Measurements from ENCODE around the gene SYT14.
A peak's percentile ranks its signal among the peaks of the same experiment; 100 is the strongest.

The SYT14 gene

DNA sequence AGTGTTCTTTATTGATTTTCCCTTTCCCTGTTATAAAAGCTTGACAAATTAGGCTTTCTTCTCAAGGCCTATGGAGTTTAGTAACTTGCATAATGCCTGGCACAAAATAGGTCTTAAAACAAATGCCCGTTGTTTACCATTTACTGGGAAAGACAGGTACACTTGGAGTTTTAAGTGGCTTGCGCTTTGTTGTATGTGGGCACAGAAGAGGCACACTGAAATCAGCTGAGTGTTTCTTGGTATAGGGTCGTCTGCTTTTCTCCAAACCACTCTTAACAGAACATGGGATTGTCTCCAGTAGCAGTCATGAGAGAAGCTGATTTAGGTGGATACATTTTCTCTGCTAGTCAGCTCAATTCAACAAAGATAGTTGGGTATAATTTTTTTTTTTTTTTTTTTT is 132.5 kb downstream of the SYT14 start:
- no peak overlapping the region for H3K23ac ChIP-seq (ENCODE audit: low read length)

DNA sequence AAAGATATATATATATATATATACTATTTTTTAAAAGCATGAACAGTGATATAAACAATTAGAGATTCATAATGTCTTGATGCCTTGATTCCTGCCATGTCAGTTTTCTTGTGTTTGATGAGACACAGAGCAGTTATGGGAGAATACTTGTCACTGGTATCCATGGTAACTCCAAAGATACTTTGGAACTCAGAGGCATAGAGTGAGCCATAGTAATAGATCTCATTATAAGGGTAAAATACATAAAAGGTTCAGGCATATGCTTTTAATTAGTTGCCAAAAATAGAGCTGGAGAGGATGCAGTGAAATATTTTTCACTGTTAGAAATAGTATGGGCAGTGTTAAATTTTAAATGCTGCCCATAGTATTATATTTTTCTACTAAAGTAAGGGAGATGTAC is 134.1 kb downstream of the SYT14 start:
- Histone ChIP-seq H4K12ac (ENCODE audit: low read depth, low read length) (no peak overlapping the region), H3K9ac (ENCODE audit: low read length) (no peak overlapping the region), H3K27ac (ENCODE audit: low read depth, low read length) (no peak overlapping the region), H3K36me3 (ENCODE audit: control insufficient read depth in 1 of 2, insufficient read depth in 2 of 2, low read length in 2 of 2) (no peaks in the 10 kb centered on the region), H3K4me2 (ENCODE audit: low read length) (no peak overlapping the region), H2BK120ac (ENCODE audit: insufficient read depth, low read length, poor library complexity) (no peak overlapping the region), H2BK12ac (ENCODE audit: low read length) (no peak overlapping the region), H3K4me3 (ENCODE audit: low read depth, low read length) (no peak overlapping the region), H3K14ac (ENCODE audit: low read length) (no peak overlapping the region), H3K79me2 (ENCODE audit: control insufficient read depth, insufficient read depth, low read length, poor library complexity) (no peaks in the 10 kb centered on the region), H2BK5ac (ENCODE audit: low read depth, low read length, poor library complexity) (no peak overlapping the region), H3K23ac (ENCODE audit: low read length) (no peak overlapping the region), H3K27me3 (ENCODE audit: insufficient read depth, low read length) (no peaks in the 10 kb centered on the region), H4K8ac (ENCODE audit: low read depth, low read length) (no peak overlapping the region), H4K91ac (ENCODE audit: low read depth, low read length) (no peak overlapping the region), H2AFZ (ENCODE audit: insufficient read depth, low read length, poor library complexity) (no peak overlapping the region), H3K4me1 (ENCODE audit: control insufficient read depth in 1 of 2, insufficient read depth in 2 of 2, low read length in 2 of 2) (no peaks in the 10 kb centered on the region), H3K9me3 (ENCODE audit: insufficient read depth, low read depth, low read length) (peaks cover 2% of the 10 kb centered on the region), H3K79me1 (ENCODE audit: low read length) (no peaks in the 10 kb centered on the region), H2AK5ac (ENCODE audit: low read length) (no peak overlapping the region), H3K18ac (ENCODE audit: low read length) (no peak overlapping the region), H3K4ac (ENCODE audit: low read depth, low read length) (no peak overlapping the region)
- peak in 1 of 2 donors; percentile 5 for DNase-seq

More for the DNA sequence above, 132.5 kb downstream of the SYT14 start:
- Histone ChIP-seq H3K36me3 (ENCODE audit: control insufficient read depth in 1 of 2, insufficient read depth in 2 of 2, low read length in 2 of 2) (no peaks in the 10 kb centered on the region), H4K8ac (ENCODE audit: low read depth, low read length) (no peak overlapping the region), H3K18ac (ENCODE audit: low read length) (no peak overlapping the region), H3K4me2 (ENCODE audit: low read length) (no peak overlapping the region), H3K14ac (ENCODE audit: low read length) (no peak overlapping the region), H3K4me1 (ENCODE audit: control insufficient read depth in 1 of 2, insufficient read depth in 2 of 2, low read length in 2 of 2) (no peaks in the 10 kb centered on the region), H2BK12ac (ENCODE audit: low read length) (no peak overlapping the region), H4K91ac (ENCODE audit: low read depth, low read length) (no peak overlapping the region), H3K79me1 (ENCODE audit: low read length) (no peaks in the 10 kb centered on the region), H3K9ac (ENCODE audit: low read length) (no peak overlapping the region), H3K27ac (ENCODE audit: low read depth, low read length) (no peak overlapping the region), H3K4me3 (ENCODE audit: low read depth, low read length) (no peak overlapping the region), H3K4ac (ENCODE audit: low read depth, low read length) (no peak overlapping the region), H4K12ac (ENCODE audit: low read depth, low read length) (no peak overlapping the region), H2BK5ac (ENCODE audit: low read depth, low read length, poor library complexity) (no peak overlapping the region), H2AFZ (ENCODE audit: insufficient read depth, low read length, poor library complexity) (no peak overlapping the region), H3K9me3 (ENCODE audit: insufficient read depth, low read depth, low read length) (no peaks in the 10 kb centered on the region), H2BK120ac (ENCODE audit: insufficient read depth, low read length, poor library complexity) (no peak overlapping the region), H3K27me3 (ENCODE audit: insufficient read depth, low read length) (no peaks in the 10 kb centered on the region), H3K79me2 (ENCODE audit: control insufficient read depth, insufficient read depth, low read length, poor library complexity) (no peaks in the 10 kb centered on the region), H2AK5ac (ENCODE audit: low read length) (no peak overlapping the region)
- WGBS (ENCODE audit: extremely low coverage, insufficient coverage, insufficient read length), result no CpG with 5 or more reads among the region's 3 CpGs
- no peak for DNase-seq

DNA sequence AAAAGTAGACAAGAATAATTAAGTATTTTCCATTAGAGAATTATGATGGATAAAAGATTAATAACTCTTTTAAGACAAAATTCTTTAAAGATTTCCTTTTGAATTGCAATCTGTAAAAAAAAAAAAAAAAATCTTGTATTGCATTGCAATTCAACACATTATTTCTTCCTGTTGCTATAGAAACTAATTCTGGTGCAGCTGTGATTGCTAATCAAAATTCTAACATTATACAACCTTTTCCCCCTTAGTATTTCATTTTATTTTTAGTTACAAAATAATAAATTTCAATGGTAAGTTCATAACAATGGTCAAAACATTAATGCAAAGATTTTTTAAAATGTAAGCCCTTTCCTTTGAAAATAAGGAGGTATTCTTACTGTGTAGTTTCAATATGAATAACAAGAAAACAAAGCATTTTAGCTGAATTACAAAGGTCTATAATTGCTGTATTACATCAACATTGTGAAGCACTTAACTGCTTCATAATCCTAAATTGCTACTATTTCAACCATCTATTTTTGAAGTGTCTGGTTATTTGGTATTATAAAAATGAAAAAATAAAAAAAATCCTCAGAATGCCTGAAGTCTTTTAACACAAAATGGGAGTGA is 135.0 kb downstream of the SYT14 start:
- H3K79me1 ChIP-seq (ENCODE audit: low read length), result no peaks in the 10 kb centered on the region
- H4K91ac ChIP-seq (ENCODE audit: low read depth, low read length), result no peak overlapping the region
- H4K8ac ChIP-seq (ENCODE audit: low read depth, low read length), result no peak overlapping the region
- H2BK120ac ChIP-seq (ENCODE audit: insufficient read depth, low read length, poor library complexity), result no peak overlapping the region
- no peaks in the 10 kb centered on the region for H3K36me3 ChIP-seq (ENCODE audit: control insufficient read depth in 1 of 2, insufficient read depth in 2 of 2, low read length in 2 of 2)
- H2BK5ac ChIP-seq (ENCODE audit: low read depth, low read length, poor library complexity), result no peak overlapping the region
- H3K4me2 ChIP-seq (ENCODE audit: low read length), result no peak overlapping the region
- no peak overlapping the region for H3K14ac ChIP-seq (ENCODE audit: low read length)
- H3K4ac ChIP-seq (ENCODE audit: low read depth, low read length), result no peak overlapping the region
- no peaks in the 10 kb centered on the region for H3K4me1 ChIP-seq (ENCODE audit: control insufficient read depth in 1 of 2, insufficient read depth in 2 of 2, low read length in 2 of 2)
- H4K12ac ChIP-seq (ENCODE audit: low read depth, low read length), result no peak overlapping the region
- H2AFZ ChIP-seq (ENCODE audit: insufficient read depth, low read length, poor library complexity), result no peak overlapping the region
- H3K79me2 ChIP-seq (ENCODE audit: control insufficient read depth, insufficient read depth, low read length, poor library complexity), result no peaks in the 10 kb centered on the region
- peaks cover 2% of the 10 kb centered on the region for H3K9me3 ChIP-seq (ENCODE audit: insufficient read depth, low read depth, low read length)
- H3K23ac ChIP-seq (ENCODE audit: low read length), result no peak overlapping the region
- no peak overlapping the region for H3K18ac ChIP-seq (ENCODE audit: low read length)
- H3K4me3 ChIP-seq (ENCODE audit: low read depth, low read length), result no peak overlapping the region
- H2BK12ac ChIP-seq (ENCODE audit: low read length), result no peak overlapping the region
- no peak overlapping the region for H2AK5ac ChIP-seq (ENCODE audit: low read length)
- no peak for DNase-seq
- H3K9ac ChIP-seq (ENCODE audit: low read length), result no peak overlapping the region
- no peak overlapping the region for H3K27ac ChIP-seq (ENCODE audit: low read depth, low read length)
- H3K27me3 ChIP-seq (ENCODE audit: insufficient read depth, low read length), result no peaks in the 10 kb centered on the region

DNA sequence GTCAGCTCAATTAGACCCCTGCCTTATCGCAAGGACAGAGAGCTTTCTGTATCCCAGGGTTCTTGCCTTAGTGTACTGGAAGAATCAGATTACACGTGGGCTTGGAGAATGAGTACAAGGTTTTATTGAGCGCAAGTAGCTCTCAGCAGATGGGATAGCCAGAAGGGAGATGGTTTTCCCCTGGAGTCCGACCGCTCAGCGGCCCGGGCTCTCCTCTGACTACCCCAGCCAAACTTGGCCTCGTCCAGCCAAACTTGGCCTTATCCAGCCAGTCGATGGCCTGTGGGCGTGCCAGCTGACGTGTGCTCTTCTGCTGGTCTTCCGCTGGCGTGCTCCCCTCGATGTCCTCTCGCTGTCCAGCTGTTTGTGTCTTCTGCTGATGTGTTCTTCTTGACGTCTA is 136.9 kb downstream of the SYT14 start:
- Histone ChIP-seq H3K23ac (ENCODE audit: low read length) (no peak overlapping the region), H3K9ac (ENCODE audit: low read length) (no peak overlapping the region), H2AK5ac (ENCODE audit: low read length) (no peak overlapping the region), H4K91ac (ENCODE audit: low read depth, low read length) (no peak overlapping the region), H2BK5ac (ENCODE audit: low read depth, low read length, poor library complexity) (no peak overlapping the region), H3K4ac (ENCODE audit: low read depth, low read length) (no peak overlapping the region), H2BK120ac (ENCODE audit: insufficient read depth, low read length, poor library complexity) (no peak overlapping the region), H3K4me3 (ENCODE audit: low read depth, low read length) (no peak overlapping the region), H3K14ac (ENCODE audit: low read length) (no peak overlapping the region), H2AFZ (ENCODE audit: insufficient read depth, low read length, poor library complexity) (no peak overlapping the region), H3K27me3 (ENCODE audit: insufficient read depth, low read length) (no peaks in the 10 kb centered on the region), H3K27ac (ENCODE audit: low read depth, low read length) (no peak overlapping the region), H3K36me3 (ENCODE audit: control insufficient read depth in 1 of 2, insufficient read depth in 2 of 2, low read length in 2 of 2) (no peaks in the 10 kb centered on the region), H3K79me2 (ENCODE audit: control insufficient read depth, insufficient read depth, low read length, poor library complexity) (no peaks in the 10 kb centered on the region), H3K4me1 (ENCODE audit: control insufficient read depth in 1 of 2, insufficient read depth in 2 of 2, low read length in 2 of 2) (no peaks in the 10 kb centered on the region), H3K4me2 (ENCODE audit: low read length) (no peak overlapping the region), H4K12ac (ENCODE audit: low read depth, low read length) (no peak overlapping the region), H3K79me1 (ENCODE audit: low read length) (no peaks in the 10 kb centered on the region), H4K8ac (ENCODE audit: low read depth, low read length) (no peak overlapping the region), H3K18ac (ENCODE audit: low read length) (no peak overlapping the region), H2BK12ac (ENCODE audit: low read length) (no peak overlapping the region), H3K9me3 (ENCODE audit: insufficient read depth, low read depth, low read length) (peaks cover 2% of the 10 kb centered on the region)
- DNase-seq, result no peak
- WGBS (ENCODE audit: extremely low coverage, insufficient coverage, insufficient read length), result no CpG with 5 or more reads among the region's 16 CpGs
